Measurements from ENCODE around the gene MAT2A. TPM values are rescaled to one million over a fixed set of nuclear protein-coding genes. Genes with fewer than 3 reads are reported as not detected.

The MAT2A gene
- total and polyA plus RNA-seq, 2 of the 8 experiments (the other 6 are each of a cell fraction or from before 2014, with no cell fraction given) = 255 to 307 TPM

- TF ChIP-seq, protein P1, sequence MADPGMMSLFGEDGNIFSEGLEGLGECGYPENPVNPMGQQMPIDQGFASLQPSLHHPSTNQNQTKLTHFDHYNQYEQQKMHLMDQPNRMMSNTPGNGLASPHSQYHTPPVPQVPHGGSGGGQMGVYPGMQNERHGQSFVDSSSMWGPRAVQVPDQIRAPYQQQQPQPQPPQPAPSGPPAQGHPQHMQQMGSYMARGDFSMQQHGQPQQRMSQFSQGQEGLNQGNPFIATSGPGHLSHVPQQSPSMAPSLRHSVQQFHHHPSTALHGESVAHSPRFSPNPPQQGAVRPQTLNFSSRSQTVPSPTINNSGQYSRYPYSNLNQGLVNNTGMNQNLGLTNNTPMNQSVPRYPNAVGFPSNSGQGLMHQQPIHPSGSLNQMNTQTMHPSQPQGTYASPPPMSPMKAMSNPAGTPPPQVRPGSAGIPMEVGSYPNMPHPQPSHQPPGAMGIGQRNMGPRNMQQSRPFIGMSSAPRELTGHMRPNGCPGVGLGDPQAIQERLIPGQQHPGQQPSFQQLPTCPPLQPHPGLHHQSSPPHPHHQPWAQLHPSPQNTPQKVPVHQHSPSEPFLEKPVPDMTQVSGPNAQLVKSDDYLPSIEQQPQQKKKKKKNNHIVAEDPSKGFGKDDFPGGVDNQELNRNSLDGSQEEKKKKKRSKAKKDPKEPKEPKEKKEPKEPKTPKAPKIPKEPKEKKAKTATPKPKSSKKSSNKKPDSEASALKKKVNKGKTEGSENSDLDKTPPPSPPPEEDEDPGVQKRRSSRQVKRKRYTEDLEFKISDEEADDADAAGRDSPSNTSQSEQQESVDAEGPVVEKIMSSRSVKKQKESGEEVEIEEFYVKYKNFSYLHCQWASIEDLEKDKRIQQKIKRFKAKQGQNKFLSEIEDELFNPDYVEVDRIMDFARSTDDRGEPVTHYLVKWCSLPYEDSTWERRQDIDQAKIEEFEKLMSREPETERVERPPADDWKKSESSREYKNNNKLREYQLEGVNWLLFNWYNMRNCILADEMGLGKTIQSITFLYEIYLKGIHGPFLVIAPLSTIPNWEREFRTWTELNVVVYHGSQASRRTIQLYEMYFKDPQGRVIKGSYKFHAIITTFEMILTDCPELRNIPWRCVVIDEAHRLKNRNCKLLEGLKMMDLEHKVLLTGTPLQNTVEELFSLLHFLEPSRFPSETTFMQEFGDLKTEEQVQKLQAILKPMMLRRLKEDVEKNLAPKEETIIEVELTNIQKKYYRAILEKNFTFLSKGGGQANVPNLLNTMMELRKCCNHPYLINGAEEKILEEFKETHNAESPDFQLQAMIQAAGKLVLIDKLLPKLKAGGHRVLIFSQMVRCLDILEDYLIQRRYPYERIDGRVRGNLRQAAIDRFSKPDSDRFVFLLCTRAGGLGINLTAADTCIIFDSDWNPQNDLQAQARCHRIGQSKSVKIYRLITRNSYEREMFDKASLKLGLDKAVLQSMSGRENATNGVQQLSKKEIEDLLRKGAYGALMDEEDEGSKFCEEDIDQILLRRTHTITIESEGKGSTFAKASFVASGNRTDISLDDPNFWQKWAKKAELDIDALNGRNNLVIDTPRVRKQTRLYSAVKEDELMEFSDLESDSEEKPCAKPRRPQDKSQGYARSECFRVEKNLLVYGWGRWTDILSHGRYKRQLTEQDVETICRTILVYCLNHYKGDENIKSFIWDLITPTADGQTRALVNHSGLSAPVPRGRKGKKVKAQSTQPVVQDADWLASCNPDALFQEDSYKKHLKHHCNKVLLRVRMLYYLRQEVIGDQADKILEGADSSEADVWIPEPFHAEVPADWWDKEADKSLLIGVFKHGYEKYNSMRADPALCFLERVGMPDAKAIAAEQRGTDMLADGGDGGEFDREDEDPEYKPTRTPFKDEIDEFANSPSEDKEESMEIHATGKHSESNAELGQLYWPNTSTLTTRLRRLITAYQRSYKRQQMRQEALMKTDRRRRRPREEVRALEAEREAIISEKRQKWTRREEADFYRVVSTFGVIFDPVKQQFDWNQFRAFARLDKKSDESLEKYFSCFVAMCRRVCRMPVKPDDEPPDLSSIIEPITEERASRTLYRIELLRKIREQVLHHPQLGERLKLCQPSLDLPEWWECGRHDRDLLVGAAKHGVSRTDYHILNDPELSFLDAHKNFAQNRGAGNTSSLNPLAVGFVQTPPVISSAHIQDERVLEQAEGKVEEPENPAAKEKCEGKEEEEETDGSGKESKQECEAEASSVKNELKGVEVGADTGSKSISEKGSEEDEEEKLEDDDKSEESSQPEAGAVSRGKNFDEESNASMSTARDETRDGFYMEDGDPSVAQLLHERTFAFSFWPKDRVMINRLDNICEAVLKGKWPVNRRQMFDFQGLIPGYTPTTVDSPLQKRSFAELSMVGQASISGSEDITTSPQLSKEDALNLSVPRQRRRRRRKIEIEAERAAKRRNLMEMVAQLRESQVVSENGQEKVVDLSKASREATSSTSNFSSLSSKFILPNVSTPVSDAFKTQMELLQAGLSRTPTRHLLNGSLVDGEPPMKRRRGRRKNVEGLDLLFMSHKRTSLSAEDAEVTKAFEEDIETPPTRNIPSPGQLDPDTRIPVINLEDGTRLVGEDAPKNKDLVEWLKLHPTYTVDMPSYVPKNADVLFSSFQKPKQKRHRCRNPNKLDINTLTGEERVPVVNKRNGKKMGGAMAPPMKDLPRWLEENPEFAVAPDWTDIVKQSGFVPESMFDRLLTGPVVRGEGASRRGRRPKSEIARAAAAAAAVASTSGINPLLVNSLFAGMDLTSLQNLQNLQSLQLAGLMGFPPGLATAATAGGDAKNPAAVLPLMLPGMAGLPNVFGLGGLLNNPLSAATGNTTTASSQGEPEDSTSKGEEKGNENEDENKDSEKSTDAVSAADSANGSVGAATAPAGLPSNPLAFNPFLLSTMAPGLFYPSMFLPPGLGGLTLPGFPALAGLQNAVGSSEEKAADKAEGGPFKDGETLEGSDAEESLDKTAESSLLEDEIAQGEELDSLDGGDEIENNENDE (IDR thresholded peaks at IDR 0.05; ENCODE audit: insufficient replicate concordance, low read length) = no peak
- no peak for TF ChIP-seq YY1 (IDR thresholded peaks at IDR 0.05; ENCODE audit: low read depth, low read length)
Observed at GRCh38 chr2:85523903-85524335, 15.0 kb upstream of the MAT2A start (continued).

All from H1 (cell line).